Colonic mucosa (tissue), 4 donors: ENCODE measurements around the gene SNAPC5. TPM values are rescaled to one million over a fixed set of nuclear protein-coding genes. Genes with fewer than 3 reads are reported as not detected.

Experiments used
- DNase-seq: peaks from one replicate; pipeline ENCODE4 v3.0.0-alpha.2; 2020
- H3K27ac ChIP-seq: fragments of 200-600 bp; one replicate; pipeline ENCODE4 v1.8.0; 2021
- H3K27me3 ChIP-seq: fragments of 200-600 bp; one replicate; pipeline ENCODE4 v1.8.0; 2021
- H3K36me3 ChIP-seq: fragments of 200-600 bp; one replicate; pipeline ENCODE4 v1.8.0; 2021
- H3K4me1 ChIP-seq: fragments of 200-600 bp; one replicate; pipeline ENCODE4 v1.8.0; 2021; ENCODE audit warnings: mild to moderate bottlenecking
- H3K4me3 ChIP-seq: fragments of 200-600 bp; one replicate; pipeline ENCODE4 v1.8.0; 2021
- H3K9ac ChIP-seq, 2 donors: one replicate each; pipeline ENCODE4 v1.7.0; 2013; ENCODE audit warnings: control low read depth in 2 of 2, low read depth in 2 of 2, low read length in 2 of 2
- H3K9me3 ChIP-seq: fragments of 200-600 bp; one replicate; pipeline ENCODE4 v1.8.0; 2021
- intact Hi-C: fragments of 100-400 bp; cut with DNase I; formaldehyde crosslinking; loops from one replicate; pipeline ENCODE4 v1.14.1; 2022
- total RNA-seq, 2 donors: library from RNA; stranded (reverse); fragmentation: NEBNext Ultra II Directional in 1 of 2; extraction: Animal tissue kit (Norgen Biotek cat#: 25700) in 1 of 2; gene quantifications; one replicate each; pipeline ENCODE4 v1.2.1, GENCODE V29; 2021
- TF ChIP-seq, protein P1 (sequence below): fragments of 200-600 bp; IDR thresholded peaks from one replicate; pipeline ENCODE4 v1.8.0; 2022; ENCODE audit warnings: antibody characterized with exemption, mild to moderate bottlenecking
- donor health status: healthy.
- donor health status: DM: no; HTN: no; CAD: no.
- donor health status: DM: no; HTN: no; CAD: no.

SNAPC5 gene
- total RNA-seq, 2 donors from 2014 or later = 17.2 to 21.3 TPM

DNA sequence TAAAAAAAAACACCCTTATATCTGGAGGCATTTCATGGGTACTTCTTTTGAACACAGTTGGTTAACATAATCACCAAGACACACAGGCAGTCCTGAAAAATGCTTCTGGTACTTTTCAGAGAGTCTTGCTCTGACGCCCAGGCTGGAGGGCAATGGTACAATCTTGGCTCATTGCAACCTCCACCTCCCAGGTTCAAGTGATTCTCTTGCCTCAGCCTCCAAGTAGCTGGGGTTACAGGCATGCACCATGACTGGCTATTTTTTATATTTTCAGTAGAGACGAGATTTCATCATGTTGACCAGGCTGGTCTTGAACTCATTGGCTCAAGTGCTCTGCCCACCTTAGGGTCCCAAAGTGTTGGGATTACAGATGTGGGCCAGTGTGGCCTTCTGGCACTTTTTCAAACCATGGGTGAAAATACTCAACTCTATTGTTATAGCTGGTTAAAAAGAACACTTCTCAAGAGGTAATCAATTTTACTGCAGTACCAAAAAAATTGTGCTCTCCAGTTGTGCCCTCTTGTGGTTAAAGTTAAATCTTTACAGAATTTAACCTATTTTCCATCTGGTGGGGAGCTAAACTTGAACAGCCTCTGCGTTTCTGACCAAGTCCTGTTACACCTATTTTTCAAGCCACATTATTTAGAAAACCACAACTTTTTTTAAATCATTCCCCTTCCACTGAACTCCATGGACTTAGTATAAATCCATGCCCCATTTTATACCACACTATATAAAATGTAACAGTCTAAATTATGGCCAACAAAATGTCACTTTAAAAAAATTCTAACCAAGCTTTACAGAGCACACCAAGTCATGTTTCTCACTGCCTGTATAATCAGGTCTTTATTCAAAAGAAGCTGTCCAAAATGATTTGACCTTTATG lies 1.2 kb upstream of the SNAPC5 start:
- Histone ChIP-seq H3K4me3 (no peak overlapping the region), H3K27me3 (no peaks in the 10 kb centered on the region), H3K36me3 (peaks cover 17% of the 10 kb centered on the region), H3K9me3 (no peaks in the 10 kb centered on the region), H3K4me1 (peaks cover 17% of the 10 kb centered on the region), H3K27ac (no peak overlapping the region), H3K9ac (no peak overlapping the region)
- TF ChIP-seq, protein P1, sequence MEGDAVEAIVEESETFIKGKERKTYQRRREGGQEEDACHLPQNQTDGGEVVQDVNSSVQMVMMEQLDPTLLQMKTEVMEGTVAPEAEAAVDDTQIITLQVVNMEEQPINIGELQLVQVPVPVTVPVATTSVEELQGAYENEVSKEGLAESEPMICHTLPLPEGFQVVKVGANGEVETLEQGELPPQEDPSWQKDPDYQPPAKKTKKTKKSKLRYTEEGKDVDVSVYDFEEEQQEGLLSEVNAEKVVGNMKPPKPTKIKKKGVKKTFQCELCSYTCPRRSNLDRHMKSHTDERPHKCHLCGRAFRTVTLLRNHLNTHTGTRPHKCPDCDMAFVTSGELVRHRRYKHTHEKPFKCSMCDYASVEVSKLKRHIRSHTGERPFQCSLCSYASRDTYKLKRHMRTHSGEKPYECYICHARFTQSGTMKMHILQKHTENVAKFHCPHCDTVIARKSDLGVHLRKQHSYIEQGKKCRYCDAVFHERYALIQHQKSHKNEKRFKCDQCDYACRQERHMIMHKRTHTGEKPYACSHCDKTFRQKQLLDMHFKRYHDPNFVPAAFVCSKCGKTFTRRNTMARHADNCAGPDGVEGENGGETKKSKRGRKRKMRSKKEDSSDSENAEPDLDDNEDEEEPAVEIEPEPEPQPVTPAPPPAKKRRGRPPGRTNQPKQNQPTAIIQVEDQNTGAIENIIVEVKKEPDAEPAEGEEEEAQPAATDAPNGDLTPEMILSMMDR = peak; percentile 27
- no peak for DNase-seq
- intact Hi-C loops = loop anchor here (2.0 to 10.0 kb wide), 2 partner anchors 112 to 194 kb away; partner anchors contain the start of gene MAP2K1

DNA sequence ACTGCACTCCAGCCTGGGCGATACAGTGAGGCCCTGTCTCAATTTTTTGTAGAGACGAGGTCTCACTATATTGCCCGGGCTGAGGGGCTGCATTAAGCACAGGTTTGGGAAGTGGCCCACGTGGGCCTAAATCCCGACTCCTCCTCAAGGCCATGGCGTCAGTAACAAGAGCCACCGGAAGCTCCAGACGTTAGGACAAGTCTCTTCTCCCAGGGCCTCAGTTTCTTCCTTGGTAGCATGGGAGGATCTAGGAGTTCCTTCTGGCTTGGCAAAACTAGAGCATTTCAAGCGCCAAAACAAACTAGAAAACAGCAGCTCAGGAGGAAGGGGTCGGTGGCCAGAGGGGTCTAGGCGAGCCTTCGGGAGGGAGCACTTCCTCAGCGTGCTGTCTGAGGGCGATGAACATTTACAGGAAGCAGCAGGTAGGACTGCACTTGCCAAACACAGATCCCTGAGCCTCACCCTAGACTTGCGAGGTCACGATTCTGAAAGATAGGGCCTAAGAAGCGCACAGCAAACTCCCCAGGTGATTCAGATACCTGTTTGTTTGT lies 536 bp downstream of the SNAPC5 start:
- Histone ChIP-seq H3K9ac (peak overlapping the region; percentile 77 to 99), H3K27me3 (no peaks in the 10 kb centered on the region), H3K4me3 (peak overlapping the region; percentile 95), H3K27ac (peak overlapping the region; percentile 81), H3K4me1 (peaks cover 10% of the 10 kb centered on the region), H3K36me3 (peaks cover 17% of the 10 kb centered on the region), H3K9me3 (no peaks in the 10 kb centered on the region)
- DNase-seq = no peak
- TF ChIP-seq, protein P1 = no peak
- intact Hi-C loops = loop anchor here (10.0 kb wide), 1 partner anchor 192 kb away; no protein-coding TSS in a partner anchor

DNA sequence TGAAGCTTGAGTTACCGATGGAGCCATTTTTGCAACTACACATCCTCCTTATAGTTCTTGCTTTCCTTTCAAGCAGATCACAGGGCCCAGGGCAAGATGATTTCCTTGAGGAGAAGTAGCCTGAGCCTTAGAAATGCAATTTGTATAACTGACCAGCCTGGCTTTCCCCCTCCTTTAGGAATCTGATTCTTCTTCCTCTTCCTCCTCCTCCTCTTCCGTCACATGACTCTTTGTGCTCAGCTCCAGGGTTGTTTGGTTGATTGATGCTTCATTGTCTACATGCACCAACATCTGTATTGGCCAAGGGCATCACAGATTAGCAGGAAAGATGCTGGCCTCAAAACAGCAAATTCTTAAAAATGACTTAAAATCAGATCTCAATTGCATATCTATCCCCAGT lies 3.3 kb downstream of the SNAPC5 start:
- Histone ChIP-seq H3K4me1 (peaks cover 14% of the 10 kb centered on the region), H3K27ac (no peak overlapping the region), H3K36me3 (peaks cover 4% of the 10 kb centered on the region), H3K9ac (no peak overlapping the region), H3K9me3 (no peaks in the 10 kb centered on the region), H3K27me3 (no peaks in the 10 kb centered on the region), H3K4me3 (no peak overlapping the region)
- TF ChIP-seq, protein P1 = no peak
- DNase-seq = no peak
- intact Hi-C loops = loop anchor here (10.0 kb wide), 1 partner anchor 189 kb away; no protein-coding TSS in a partner anchor

DNA sequence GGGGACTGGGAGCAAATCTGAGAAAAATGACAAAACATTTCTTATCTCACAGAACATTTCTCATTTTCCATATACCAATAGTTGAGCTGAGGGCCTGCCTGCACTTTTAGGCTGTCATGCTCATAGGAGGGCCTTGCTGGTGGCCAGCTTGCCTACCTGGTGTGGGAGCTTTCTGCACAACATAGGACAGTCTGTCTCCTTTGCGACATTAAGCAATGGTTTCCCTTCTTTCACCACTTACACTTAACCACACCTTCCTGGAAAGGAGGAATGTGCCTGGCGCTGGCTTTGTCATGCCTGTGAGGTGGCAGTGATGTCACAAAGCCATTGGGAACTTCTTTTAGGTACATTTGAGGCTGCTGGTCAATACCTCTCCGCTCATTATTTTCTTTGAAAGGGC lies 5.7 kb downstream of the SNAPC5 start:
- Histone ChIP-seq H3K27me3 (no peaks in the 10 kb centered on the region), H3K9me3 (no peaks in the 10 kb centered on the region), H3K4me1 (peaks cover 12% of the 10 kb centered on the region), H3K36me3 (no peaks in the 10 kb centered on the region), H3K4me3 (no peak overlapping the region), H3K9ac (no peak overlapping the region), H3K27ac (no peak overlapping the region)
- intact Hi-C loops = loop anchor here (10.0 kb wide), 1 partner anchor 187 kb away; no protein-coding TSS in a partner anchor
- TF ChIP-seq, protein P1 = no peak
- no peak for DNase-seq

GRCh38 chr15:66489179-66489791 lies 8.3 kb downstream of the SNAPC5 start:
- no peak overlapping the region for H3K27ac ChIP-seq

More at GRCh38 chr15:66489179-66489791, 8.3 kb downstream of the SNAPC5 start:
- Histone ChIP-seq H3K9me3 (no peaks in the 10 kb centered on the region), H3K4me3 (no peak overlapping the region), H3K4me1 (peaks cover 3% of the 10 kb centered on the region), H3K9ac (no peak overlapping the region), H3K27me3 (no peaks in the 10 kb centered on the region), H3K36me3 (no peaks in the 10 kb centered on the region)
- intact Hi-C loops = no loop called here
- DNase-seq = no peak
- TF ChIP-seq, protein P1 = no peak
